Endothelial cell (in vitro differentiated cells): Measurements from ENCODE around the gene PPP1R1B. TPM values are rescaled to one million over a fixed set of nuclear protein-coding genes. Genes with fewer than 3 reads are reported as not detected.
"Not testable (repeated sequence)": the region's sequence is repeated elsewhere in the genome, so short reads cannot be mapped to it uniquely, and the experiment has no call there.

Experiments used
- DNase-seq: peaks from one replicate; pipeline ENCODE4 v3.0.0; 2021; ENCODE audit warnings: low spot score
- H3K27ac Mint-ChIP-seq: one replicate; pipeline ENCODE4 v1.8.0; 2021; ENCODE audit warnings: mixed read lengths, inconsistent platforms; ENCODE audit not compliant: unreplicated experiment
- H3K27me3 Mint-ChIP-seq: one replicate; pipeline ENCODE4 v1.8.0; 2021; ENCODE audit warnings: mild to moderate bottlenecking, moderate library complexity, mixed read lengths, inconsistent platforms; ENCODE audit not compliant: unreplicated experiment
- H3K36me3 Mint-ChIP-seq: one replicate; pipeline ENCODE4 v1.8.0; 2021; ENCODE audit warnings: mild to moderate bottlenecking, low read depth, mixed read lengths, inconsistent platforms; ENCODE audit not compliant: unreplicated experiment
- H3K4me1 Mint-ChIP-seq: one replicate; pipeline ENCODE4 v1.8.0; 2021; ENCODE audit warnings: mild to moderate bottlenecking, mixed read lengths, inconsistent platforms; ENCODE audit not compliant: unreplicated experiment
- H3K4me3 Mint-ChIP-seq: one replicate; pipeline ENCODE4 v1.8.0; 2021; ENCODE audit warnings: mild to moderate bottlenecking, mixed read lengths, inconsistent platforms; ENCODE audit not compliant: unreplicated experiment
- H3K9me3 Mint-ChIP-seq: one replicate; pipeline ENCODE4 v1.8.0; 2021; ENCODE audit warnings: mixed read lengths, inconsistent platforms; ENCODE audit not compliant: unreplicated experiment
- CTCF ChIP-seq: fragments of 200-600 bp; sonication (generic); IDR thresholded peaks from one replicate; pipeline ENCODE4 v1.5.0; 2021; ENCODE audit warnings: antibody characterized with exemption; ENCODE audit not compliant: unreplicated experiment
- total RNA-seq: library from RNA; stranded (reverse); fragmentation: NEBNext Ultra II Directional; extraction: Animal tissue kit (Norgen Biotek cat#: 25700); gene quantifications from one replicate; pipeline ENCODE4 v1.2.1, GENCODE V29; 2021; ENCODE audit not compliant: unreplicated experiment

Gene PPP1R1B
- total RNA-seq, 1 donor from 2014 or later = not detected

DNA sequence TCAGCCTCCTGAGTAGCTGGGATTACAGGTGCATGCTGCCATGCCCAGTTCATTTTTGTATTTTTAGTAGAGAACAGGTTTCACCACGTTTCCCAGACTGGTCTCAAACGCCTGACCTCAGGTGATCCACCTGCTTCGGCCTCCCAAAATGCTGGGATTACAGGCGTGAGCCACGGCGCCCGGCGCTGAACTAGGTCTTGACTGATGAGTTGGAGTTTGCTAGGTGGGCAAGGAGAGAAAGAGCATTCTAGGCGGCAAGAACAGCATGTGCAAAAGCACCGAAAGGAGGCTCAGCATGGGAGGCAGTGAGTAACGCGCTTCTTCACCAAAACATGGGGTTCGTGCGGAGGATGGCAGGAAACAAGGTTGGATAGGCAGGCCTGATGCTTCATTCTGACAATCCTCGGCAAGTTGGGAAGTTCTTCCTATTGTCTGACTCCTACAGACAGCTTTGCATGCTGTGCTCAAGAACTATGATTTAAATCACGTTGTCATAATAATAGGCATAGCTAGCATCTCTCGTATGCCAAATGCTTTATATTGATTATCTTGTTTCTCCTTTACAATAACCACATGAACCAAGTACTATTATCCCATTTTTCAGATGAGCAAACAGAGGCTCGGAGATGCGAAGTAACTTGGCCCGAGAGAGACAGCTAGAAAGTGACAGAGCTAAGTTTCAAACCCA is 45.5 kb upstream of the PPP1R1B start:
- no peak for DNase-seq
- Mint-ChIP-seq H3K27me3 (peaks cover 6% of the 10 kb centered on the region), H3K4me1 (peaks cover 33% of the 10 kb centered on the region), H3K27ac (peak overlapping the region; percentile 40), H3K4me3 (no peak overlapping the region), H3K9me3 (no peaks in the 10 kb centered on the region), H3K36me3 (no peaks in the 10 kb centered on the region)
- no peak for TF ChIP-seq CTCF

DNA sequence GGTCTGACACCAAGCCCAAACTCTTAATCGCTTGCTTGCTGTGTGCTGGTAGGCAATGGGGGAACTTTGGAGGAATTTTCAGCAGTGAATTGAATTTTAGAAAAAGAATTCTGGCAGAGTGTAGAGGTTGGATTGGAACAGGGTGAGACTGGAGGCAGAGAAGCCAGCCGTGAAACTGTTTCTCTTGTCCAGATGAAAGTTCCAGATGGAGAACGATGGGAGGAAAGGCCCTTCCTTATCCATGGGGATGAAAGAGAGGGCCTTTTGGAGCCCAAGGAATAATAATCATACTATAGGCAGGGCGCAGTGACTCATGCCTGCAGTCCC is 45.0 kb upstream of the PPP1R1B start:
- H3K27me3 Mint-ChIP-seq = peaks cover 6% of the 10 kb centered on the region
- H3K4me1 Mint-ChIP-seq = peaks cover 29% of the 10 kb centered on the region
- H3K36me3 Mint-ChIP-seq = no peaks in the 10 kb centered on the region
- H3K27ac Mint-ChIP-seq = peak overlapping the region; percentile 40
- DNase-seq = no peak
- H3K4me3 Mint-ChIP-seq = no peak overlapping the region
- TF ChIP-seq CTCF = no peak
- no peaks in the 10 kb centered on the region for H3K9me3 Mint-ChIP-seq

DNA sequence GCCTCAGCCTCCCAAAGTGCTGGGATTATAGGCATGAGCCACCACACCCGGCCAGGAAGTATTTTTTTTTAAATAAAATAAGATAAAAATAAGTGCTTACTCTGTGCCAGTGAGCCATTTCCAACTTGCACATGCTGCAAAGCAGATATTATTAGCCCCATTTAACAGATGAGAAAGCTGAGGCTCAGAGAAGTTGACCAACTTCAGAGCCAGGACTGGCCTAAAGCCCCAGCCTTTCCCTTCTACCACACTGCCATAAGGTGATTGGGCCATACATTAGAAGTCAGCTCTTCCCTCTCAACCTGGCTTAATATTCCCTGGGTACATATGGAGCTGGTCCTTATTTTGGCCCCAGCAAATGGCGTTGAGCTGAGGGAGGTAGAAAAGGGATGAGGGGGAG is 44.1 kb upstream of the PPP1R1B start:
- Mint-ChIP-seq H3K4me3 (no peak overlapping the region), H3K27me3 (peaks cover 6% of the 10 kb centered on the region), H3K36me3 (no peaks in the 10 kb centered on the region), H3K27ac (no peak overlapping the region), H3K4me1 (peaks cover 29% of the 10 kb centered on the region), H3K9me3 (no peaks in the 10 kb centered on the region)
- TF ChIP-seq CTCF = no peak
- DNase-seq = no peak

- H3K27me3 Mint-ChIP-seq = peaks cover 22% of the 10 kb centered on the region
- H3K4me3 Mint-ChIP-seq, H3K9me3 Mint-ChIP-seq, H3K36me3 Mint-ChIP-seq, H3K27ac Mint-ChIP-seq, DNase-seq, H3K4me1 Mint-ChIP-seq: not testable (repeated sequence)
Measured at GRCh38 chr17:39590180-39590579, 36.6 kb upstream of the PPP1R1B start.

- H3K4me3 Mint-ChIP-seq = no peak overlapping the region
Measured at GRCh38 chr17:39591958-39592954, 34.5 kb upstream of the PPP1R1B start.

More at GRCh38 chr17:39591958-39592954, 34.5 kb upstream of the PPP1R1B start:
- Mint-ChIP-seq H3K27me3 (peaks cover 34% of the 10 kb centered on the region), H3K36me3 (no peaks in the 10 kb centered on the region), H3K27ac (no peak overlapping the region), H3K9me3 (no peaks in the 10 kb centered on the region), H3K4me1 (peaks cover 4% of the 10 kb centered on the region)
- TF ChIP-seq CTCF = no peak
- DNase-seq = peak; percentile 58
